OCI-M1 (cell line): ENCODE data around the gene DLX3.

Experiments
- DNase-seq: peaks from one replicate; lab custom pipeline; 2025; lab: John Stamatoyannopoulos, UW

The DLX3 gene

GRCh38 chr17:49992191-49992932 is 2.7 kb downstream of the DLX3 start:
- DNase-seq: no peak

- DNase-seq: no peak
Measured at GRCh38 chr17:49991409-49991808, 3.6 kb downstream of the DLX3 start.

DNA sequence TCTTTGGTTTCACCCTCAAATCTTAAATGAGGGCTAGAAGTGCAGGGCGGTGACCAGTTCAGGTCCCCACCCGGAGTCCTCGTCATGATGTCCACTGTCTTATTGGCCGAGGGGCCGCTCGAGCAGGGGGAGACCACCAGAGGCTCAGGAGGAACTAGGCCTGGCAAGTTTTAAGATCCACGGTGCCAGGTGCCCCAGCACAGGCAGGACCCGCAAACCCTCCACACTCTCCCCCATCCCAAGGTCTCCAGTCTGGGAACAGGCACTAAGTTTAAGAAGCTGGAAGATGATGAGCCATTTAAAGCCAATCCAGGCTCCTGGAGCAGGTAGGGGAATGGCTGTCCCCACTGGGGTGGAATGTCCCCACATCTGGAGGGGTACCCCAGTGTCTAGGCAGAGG is 4.1 kb downstream of the DLX3 start:
- DNase-seq: no peak

DNA sequence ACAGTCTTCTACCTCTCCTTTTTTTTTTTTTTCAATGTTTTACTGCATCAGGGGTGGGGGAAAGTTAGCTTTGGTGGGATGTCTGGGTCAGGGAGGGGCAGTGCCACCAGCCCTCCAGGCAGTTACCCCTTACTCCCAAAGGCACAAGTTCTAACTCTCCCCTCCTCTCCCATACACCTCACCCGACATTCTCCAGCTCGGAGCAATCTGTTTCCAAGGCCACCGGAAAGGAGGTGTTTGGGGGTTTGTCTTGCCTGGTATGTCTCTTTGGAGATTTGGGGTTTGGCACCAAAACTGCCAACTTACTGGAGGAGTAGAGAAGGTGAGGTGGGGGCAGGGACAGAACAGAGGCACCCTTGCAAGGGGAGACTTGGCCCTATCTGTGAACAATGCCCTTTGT is 4.7 kb downstream of the DLX3 start:
- no peak for DNase-seq

DNA sequence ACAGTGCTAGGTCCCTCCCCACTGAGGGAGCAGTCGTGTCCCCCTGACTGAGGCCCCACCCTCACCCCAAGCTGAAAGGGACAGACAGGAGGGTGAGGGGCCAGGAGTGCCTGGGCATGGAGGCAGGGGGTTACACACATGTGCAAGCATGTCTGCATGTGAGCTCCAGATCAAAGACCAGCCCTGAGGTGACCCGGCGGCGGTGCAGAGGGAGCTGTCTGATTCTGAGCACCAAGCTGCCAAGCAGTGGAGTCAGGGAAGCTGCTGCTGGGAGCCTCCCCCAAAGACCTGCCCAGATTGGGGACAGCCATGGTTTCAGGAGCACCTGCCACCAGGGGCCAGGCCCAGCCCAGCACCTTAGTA is 5.5 kb downstream of the DLX3 start:
- no peak for DNase-seq

GRCh38 chr17:49987681-49988441 is 7.2 kb downstream of the DLX3 start:
- no peak for DNase-seq

DNA sequence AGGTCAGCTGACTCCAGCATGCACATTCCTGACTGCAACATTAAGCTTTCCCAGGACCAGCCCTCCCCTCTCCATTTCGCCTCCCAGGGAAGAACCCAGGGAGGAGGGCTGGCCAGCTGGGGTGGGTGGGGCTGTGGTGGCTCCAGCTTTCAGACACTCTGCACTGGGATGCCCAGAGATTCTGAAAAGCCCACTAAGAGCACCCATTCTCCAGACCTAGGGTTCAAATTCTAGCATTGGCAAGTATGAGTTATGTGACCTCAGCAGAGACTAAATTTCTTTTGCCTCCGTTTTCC is 7.8 kb downstream of the DLX3 start:
- no peak for DNase-seq

- no peak for DNase-seq
Measured at GRCh38 chr17:49986396-49987289, 8.4 kb downstream of the DLX3 start.

DNA sequence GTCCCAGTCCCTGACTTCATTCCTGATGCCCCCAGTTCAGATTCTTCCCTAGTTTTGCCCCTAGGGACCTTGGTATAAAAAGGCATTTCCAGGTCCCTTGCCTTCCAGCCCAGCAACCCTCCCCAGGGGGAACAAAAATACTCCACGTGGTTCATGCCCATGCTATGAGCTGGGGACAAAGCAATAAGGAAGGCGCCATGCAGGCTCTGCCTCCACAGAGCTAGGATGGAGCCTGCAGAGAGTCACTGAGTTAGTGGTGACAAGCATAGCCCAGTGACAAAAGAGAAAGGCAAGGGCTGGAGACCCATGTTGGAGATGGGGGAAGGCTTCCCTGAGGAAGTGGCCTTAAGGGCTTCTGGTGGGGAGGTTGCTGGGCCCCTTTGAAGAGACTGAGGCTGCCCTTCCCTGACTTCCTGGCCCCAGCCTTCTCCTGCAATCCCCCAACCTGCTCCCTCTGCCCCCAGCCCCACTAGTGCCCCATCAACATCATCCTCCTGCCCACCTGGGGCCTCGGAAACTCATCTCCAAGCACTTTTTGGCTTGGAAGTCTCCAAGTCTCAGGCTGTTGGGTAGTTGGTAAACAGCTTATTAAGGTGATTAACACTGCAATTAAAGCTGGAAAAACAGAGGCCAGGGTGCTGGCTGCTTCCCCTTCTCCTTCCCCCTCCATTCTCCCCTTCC is 9.6 kb downstream of the DLX3 start:
- DNase-seq: no peak

- DNase-seq: no peak
Measured at GRCh38 chr17:49984776-49985175, 10.2 kb downstream of the DLX3 start.

GRCh38 chr17:49984283-49984682 is 10.7 kb downstream of the DLX3 start:
- no peak for DNase-seq

GRCh38 chr17:49980703-49981197 is 14.3 kb downstream of the DLX3 start:
- peak; percentile 17 for DNase-seq

- DNase-seq: no peak
Measured at GRCh38 chr17:49979748-49980479, 15.1 kb downstream of the DLX3 start.

DNA sequence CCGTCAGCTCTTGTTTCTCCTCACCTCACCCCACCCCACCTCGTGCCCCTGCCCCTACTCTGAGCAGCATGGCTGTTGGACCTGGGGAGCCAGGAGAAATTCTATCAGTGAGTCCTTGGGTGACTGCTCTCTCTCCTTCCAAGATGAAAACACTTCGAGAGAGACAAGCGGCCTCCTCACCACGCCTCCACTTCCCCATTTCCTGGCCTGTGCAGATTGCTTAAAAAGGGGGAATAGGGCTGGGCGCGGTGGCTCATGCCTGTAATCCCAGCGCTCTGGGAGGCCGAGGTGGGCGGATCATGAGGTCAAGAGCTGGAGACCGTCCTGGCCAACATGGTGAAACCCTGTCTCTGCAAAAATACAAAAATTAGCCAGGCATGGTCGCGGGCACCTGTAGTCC is 16.5 kb downstream of the DLX3 start:
- peak; percentile 62 for DNase-seq

DNA sequence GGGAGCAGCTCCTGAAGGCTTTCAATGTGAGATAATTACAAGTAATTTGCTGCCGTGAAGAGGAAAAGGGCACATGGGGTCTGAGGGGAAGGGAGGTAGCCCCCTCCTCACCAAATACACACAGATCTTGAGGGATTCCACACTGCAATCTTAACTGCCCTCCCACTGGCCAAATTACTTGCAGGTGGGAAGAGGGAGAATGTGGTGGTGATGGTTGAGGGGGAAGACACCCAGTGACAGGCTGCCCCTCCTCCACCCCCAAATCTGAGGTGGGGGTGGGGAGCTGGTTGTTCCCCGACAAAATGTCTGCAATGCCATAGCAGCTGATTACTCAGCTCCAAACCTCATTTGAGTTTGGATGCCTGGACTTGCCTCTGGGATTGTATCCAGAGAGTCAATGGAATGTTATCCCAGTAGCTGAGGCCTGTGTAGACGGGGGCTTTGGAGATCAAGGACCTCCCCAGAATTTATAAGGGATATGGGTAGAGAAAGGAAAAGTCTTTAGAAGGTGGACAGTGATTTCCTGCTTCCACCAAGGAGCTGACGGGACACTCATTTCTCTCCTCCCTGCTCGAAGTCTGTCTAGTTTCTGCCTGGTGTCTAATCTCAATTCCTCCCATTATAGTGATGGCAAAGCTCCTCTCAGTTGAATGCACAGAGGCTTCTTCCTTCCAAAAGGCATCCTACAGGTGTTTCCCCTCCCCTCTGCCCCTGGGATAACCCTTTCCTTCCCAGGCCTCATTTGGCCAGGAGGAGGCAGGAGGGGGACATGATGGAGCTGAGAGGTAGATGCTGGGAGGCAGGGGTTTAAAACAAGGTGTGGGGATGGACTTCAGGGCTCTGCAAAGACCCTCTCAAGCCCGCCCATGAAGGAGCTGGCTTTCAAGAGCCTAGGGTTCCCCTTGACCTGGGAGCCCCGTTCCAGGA is 17.3 kb downstream of the DLX3 start:
- DNase-seq: no peak

GRCh38 chr17:49976828-49977202 is 18.2 kb downstream of the DLX3 start:
- no peak for DNase-seq

GRCh38 chr17:49976163-49976827 is 18.7 kb downstream of the DLX3 start:
- peak; percentile 17 for DNase-seq

DNA sequence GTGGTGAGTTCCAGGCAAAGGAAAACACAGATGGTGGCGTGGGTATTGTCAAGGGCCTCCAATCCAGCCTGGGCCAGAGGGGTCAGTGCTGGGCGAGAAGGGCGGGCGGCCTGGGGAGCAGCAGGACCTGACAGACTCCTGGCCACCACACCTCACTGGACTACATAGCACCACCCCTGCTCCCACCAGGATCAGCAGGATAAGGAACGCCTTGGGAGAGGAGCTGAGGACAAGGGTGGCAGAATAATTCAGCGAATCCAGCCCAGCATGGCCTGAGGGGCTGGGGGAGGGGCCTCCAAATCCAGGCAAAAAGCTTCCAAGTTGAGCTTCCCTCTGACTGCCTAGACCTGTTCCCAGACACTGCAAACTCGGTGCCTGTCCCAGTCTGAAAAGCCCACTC is 19.5 kb downstream of the DLX3 start:
- DNase-seq: no peak

DNA sequence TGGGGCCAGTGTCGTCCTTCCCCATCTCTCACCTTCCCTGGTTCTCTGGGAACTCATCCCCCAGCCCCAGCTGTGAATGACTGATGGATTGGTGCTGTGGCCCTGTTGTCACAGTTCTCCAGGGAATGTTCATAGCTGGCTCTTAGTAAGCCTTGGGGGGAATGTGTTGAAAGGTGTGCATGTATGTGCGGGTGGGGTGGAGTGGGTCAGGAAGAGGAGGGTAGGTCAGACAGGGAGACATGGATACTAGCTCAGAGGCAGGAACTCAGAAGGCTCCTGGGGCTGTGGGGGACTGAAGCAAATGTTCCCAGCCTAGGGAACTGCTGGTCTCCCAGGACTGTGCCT is 21.8 kb downstream of the DLX3 start:
- DNase-seq: no peak
